ENCODE measurements around the gene ERMP1.

The ERMP1 gene

GRCh38 chr9:5736563-5737346, 96.2 kb downstream of the ERMP1 start:
- Histone ChIP-seq H3K36me3 (peaks cover 29 to 48% (median 43%) of the 10 kb centered on the region in 3 donors), H3K4me1 (peaks cover 0 to 10% (median 0%) of the 10 kb centered on the region in 4 donors), H3K4me3 (no peak overlapping the region), H3K27me3 (no peaks in the 10 kb centered on the region), H3K9me3 (no peaks in the 10 kb centered on the region), H3K27ac (no peak overlapping the region)
- DNase-seq = no peak
- no peak for TF ChIP-seq CTCF (IDR thresholded peaks at IDR 0.05)
- intact Hi-C loops (cut with DNase I; ENCODE audit: low total_unique reads) = no loop called here

- Histone ChIP-seq H3K4me1 (no peaks in the 10 kb centered on the region), H3K27me3 (no peaks in the 10 kb centered on the region), H3K27ac (no peak overlapping the region), H3K9me3 (no peaks in the 10 kb centered on the region), H3K36me3 (peaks cover 29 to 42% (median 39%) of the 10 kb centered on the region in 3 donors), H3K4me3 (no peak overlapping the region)
- intact Hi-C loops (cut with DNase I; ENCODE audit: low total_unique reads) = no loop called here
- no peak for TF ChIP-seq CTCF (IDR thresholded peaks at IDR 0.05)
- DNase-seq = no peak
Measured at GRCh38 chr9:5735072-5735471, 97.8 kb downstream of the ERMP1 start.
